Astrocyte (in vitro differentiated cells and primary cell): ENCODE results near the gene ZCCHC24.

ENCODE experiments used
- CTCF ChIP-seq: IDR thresholded peaks from 2 replicates; pipeline ENCODE4 v1.5.1; 2011; ENCODE audit warnings: low read depth, mild to moderate bottlenecking, inconsistent platforms, low read length, moderate library complexity; ENCODE audit not compliant: insufficient read depth
- EZH2 ChIP-seq: IDR thresholded peaks from 2 replicates; pipeline ENCODE4 v1.6.1; 2012; ENCODE audit warnings: mild to moderate bottlenecking, low read length, inconsistent platforms; ENCODE audit not compliant: insufficient read depth

DNA sequence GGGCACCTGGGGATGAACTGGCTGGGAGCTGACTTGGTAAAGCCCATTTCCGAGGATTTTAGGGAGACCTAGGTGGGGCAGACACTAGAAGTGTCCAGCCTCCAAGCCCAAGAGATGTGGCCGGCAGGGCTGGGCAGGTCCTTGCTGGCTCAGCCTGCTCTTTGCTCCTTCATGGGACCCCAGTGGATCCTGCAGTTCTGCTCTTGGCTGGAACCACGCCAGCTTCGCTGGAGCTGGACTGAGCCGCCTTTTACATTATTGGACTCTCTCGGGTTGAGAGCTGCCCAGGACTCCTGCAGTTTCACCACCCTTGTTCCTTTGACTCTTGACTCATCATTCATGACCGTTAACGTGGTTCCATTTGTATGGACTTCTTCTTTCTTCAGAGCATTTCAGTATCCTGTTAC, 92.4 kb downstream of the ZCCHC24 start:
- TF ChIP-seq EZH2: no peak
- no peak for TF ChIP-seq CTCF
